ENCODE data around the gene XPO6. TPM values are rescaled to one million over a fixed set of nuclear protein-coding genes. Genes with fewer than 3 reads are reported as not detected.
A peak's percentile ranks its signal among the peaks of the same experiment; 100 is the strongest.

XPO6 gene
- total RNA-seq, 1 donor from 2014 or later = 82.9 TPM

DNA sequence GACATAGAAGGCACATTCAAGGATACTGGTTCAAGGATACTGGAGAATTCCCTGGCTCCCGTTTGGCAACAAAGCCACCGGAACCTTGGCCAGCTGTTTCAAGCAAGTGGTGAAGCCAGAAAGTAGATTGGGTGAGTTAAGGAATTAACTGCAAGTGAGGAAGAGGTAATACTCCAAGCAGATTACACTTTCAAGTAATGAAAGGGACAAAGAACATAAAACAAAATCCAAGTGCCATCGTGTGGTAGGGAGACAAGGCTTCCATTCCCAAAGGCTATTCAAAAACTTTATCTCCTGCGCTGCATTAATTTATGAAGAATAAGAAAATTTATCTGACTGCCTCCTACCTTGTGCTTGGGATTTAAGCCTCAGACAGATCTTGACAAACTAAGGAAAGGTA lies 27.8 kb downstream of the XPO6 start:
- H3K4me1 Mint-ChIP-seq (ENCODE audit: low read depth) = peaks cover 22% of the 10 kb centered on the region
- H3K4me3 Mint-ChIP-seq (ENCODE audit: low read depth) = no peak overlapping the region
- H3K27me3 Mint-ChIP-seq = no peaks in the 10 kb centered on the region
- H3K36me3 Mint-ChIP-seq (ENCODE audit: insufficient read depth) = peaks cover 12% of the 10 kb centered on the region
- H3K9me3 Mint-ChIP-seq (ENCODE audit: low read depth) = peaks cover 3% of the 10 kb centered on the region
- no peak for DNase-seq (ENCODE audit: low spot score, unreplicated experiment)
- H3K27ac Mint-ChIP-seq = peak overlapping the region; percentile 50
- TF ChIP-seq, protein P1, sequence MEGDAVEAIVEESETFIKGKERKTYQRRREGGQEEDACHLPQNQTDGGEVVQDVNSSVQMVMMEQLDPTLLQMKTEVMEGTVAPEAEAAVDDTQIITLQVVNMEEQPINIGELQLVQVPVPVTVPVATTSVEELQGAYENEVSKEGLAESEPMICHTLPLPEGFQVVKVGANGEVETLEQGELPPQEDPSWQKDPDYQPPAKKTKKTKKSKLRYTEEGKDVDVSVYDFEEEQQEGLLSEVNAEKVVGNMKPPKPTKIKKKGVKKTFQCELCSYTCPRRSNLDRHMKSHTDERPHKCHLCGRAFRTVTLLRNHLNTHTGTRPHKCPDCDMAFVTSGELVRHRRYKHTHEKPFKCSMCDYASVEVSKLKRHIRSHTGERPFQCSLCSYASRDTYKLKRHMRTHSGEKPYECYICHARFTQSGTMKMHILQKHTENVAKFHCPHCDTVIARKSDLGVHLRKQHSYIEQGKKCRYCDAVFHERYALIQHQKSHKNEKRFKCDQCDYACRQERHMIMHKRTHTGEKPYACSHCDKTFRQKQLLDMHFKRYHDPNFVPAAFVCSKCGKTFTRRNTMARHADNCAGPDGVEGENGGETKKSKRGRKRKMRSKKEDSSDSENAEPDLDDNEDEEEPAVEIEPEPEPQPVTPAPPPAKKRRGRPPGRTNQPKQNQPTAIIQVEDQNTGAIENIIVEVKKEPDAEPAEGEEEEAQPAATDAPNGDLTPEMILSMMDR (IDR thresholded peaks at IDR 0.05; ENCODE audit: unreplicated experiment) = no peak

DNA sequence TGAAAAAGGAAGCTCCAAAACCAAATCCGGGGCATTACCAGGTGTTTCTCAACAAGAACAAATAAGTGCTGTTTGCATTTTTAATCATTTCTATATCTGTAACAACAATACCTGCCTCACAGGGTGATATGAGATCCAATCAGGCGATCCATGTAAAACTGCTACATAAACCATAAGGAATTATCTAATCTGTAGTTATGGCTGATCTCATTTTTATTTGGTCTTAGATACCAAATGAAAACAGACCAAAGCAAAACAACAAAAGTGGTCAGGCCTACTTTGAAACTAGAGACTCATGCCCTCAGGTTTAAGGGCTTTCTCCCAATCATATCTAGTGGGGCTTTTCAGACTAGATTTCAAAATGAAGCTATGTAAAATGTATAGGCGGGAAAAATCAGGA lies 28.3 kb downstream of the XPO6 start:
- Mint-ChIP-seq H3K4me1 (ENCODE audit: low read depth) (peaks cover 22% of the 10 kb centered on the region), H3K4me3 (ENCODE audit: low read depth) (no peak overlapping the region), H3K27ac (no peak overlapping the region), H3K36me3 (ENCODE audit: insufficient read depth) (peaks cover 12% of the 10 kb centered on the region), H3K27me3 (no peaks in the 10 kb centered on the region), H3K9me3 (ENCODE audit: low read depth) (peaks cover 3% of the 10 kb centered on the region)
- TF ChIP-seq, protein P1 (IDR thresholded peaks at IDR 0.05; ENCODE audit: unreplicated experiment) = no peak
- DNase-seq (ENCODE audit: low spot score, unreplicated experiment) = no peak

DNA sequence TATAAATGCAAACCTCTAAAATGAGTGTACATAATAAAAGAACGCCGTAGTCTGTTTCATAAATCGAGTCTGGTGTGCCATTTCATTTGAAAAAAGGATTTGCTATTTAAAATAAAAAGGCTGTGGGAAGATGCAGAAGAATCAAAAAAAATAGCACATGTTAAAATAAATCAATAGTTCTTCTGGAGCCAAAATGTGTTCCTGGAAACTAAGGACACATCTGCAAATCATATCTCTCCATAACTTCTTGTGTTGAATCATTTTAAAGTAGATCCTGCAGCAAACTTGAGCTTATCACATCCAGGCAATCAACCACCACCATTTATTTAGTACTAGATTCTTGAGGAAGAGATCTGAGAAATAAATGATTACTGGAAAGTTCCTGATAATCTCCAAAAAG lies 29.0 kb downstream of the XPO6 start:
- TF ChIP-seq, protein P1 (IDR thresholded peaks at IDR 0.05; ENCODE audit: unreplicated experiment) = no peak
- peaks cover 3% of the 10 kb centered on the region for H3K9me3 Mint-ChIP-seq (ENCODE audit: low read depth)
- DNase-seq (ENCODE audit: low spot score, unreplicated experiment) = no peak
- H3K4me3 Mint-ChIP-seq (ENCODE audit: low read depth) = no peak overlapping the region
- no peak overlapping the region for H3K27ac Mint-ChIP-seq
- no peaks in the 10 kb centered on the region for H3K27me3 Mint-ChIP-seq
- peaks cover 12% of the 10 kb centered on the region for H3K36me3 Mint-ChIP-seq (ENCODE audit: insufficient read depth)
- H3K4me1 Mint-ChIP-seq (ENCODE audit: low read depth) = peaks cover 22% of the 10 kb centered on the region

DNA sequence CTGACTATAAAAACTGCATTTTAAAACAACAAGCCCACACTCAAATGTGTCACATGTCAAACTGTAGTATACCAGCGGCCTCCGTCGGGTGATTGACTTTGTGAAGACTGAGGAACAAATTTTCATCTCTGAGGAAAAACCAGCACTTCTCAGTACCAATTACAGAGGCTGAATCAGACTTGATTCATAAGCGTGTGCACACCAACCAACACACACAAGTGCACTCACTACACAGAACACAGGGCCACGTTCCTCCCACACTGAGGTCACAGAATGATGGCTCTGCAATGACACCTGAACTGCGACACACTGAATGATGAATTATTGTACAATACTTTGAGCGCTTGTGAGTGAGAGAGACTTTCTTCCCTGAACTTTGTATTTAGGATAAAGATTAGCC lies 29.6 kb downstream of the XPO6 start:
- Mint-ChIP-seq H3K4me1 (ENCODE audit: low read depth) (peaks cover 22% of the 10 kb centered on the region), H3K27me3 (no peaks in the 10 kb centered on the region), H3K4me3 (ENCODE audit: low read depth) (no peak overlapping the region), H3K36me3 (ENCODE audit: insufficient read depth) (peaks cover 12% of the 10 kb centered on the region), H3K9me3 (ENCODE audit: low read depth) (peaks cover 3% of the 10 kb centered on the region), H3K27ac (no peak overlapping the region)
- DNase-seq (ENCODE audit: low spot score, unreplicated experiment) = no peak
- TF ChIP-seq, protein P1 (IDR thresholded peaks at IDR 0.05; ENCODE audit: unreplicated experiment) = no peak

DNA sequence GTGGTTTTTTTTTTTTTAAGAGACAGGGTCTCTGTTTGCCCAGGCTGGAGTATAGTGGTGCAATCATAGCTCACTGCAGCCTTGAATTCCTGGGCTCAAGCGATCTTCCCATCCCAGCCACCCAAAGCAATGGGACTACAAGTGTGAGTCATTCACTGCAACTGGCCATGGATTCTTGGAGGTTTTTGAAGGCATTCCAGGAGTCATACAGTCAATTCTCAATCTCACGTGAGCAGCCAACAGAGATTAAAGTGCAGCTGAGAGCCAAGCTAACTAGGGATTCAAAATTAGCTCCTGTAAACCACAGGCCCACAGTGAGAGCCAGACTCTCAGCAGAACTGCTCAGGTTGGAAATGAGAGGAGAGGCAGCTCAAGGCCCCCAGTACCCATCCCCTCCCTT lies 30.2 kb downstream of the XPO6 start:
- Mint-ChIP-seq H3K27me3 (no peaks in the 10 kb centered on the region), H3K36me3 (ENCODE audit: insufficient read depth) (peaks cover 15% of the 10 kb centered on the region), H3K27ac (no peak overlapping the region), H3K4me1 (ENCODE audit: low read depth) (peaks cover 22% of the 10 kb centered on the region), H3K4me3 (ENCODE audit: low read depth) (no peak overlapping the region), H3K9me3 (ENCODE audit: low read depth) (peaks cover 3% of the 10 kb centered on the region)
- TF ChIP-seq, protein P1 (IDR thresholded peaks at IDR 0.05; ENCODE audit: unreplicated experiment) = no peak
- no peak for DNase-seq (ENCODE audit: low spot score, unreplicated experiment)
